Fibroblast of lung (primary cell): ENCODE data around the gene KCNK2. TPM values are rescaled to one million over a fixed set of nuclear protein-coding genes. Genes with fewer than 3 reads are reported as not detected.
A peak's percentile ranks its signal among the peaks of the same experiment; 100 is the strongest.

Experiments used
- DNase-seq, 2 donors: peaks; one replicate each; pipeline versions ENCODE4 v3.0.0 to v3.0.0-alpha.2; 2010; ENCODE audit warnings: low read depth in 2 of 2
- H2AFZ ChIP-seq: 2 replicates; pipeline ENCODE4 v1.5.1; 2012; ENCODE audit warnings: low read length, control low read depth, inconsistent platforms
- H3K27ac ChIP-seq: 2 replicates; pipeline ENCODE4 v1.5.1; 2011; ENCODE audit warnings: low read length, control low read depth; ENCODE audit not compliant: insufficient read depth
- H3K27me3 ChIP-seq: 2 replicates; pipeline ENCODE4 v1.5.1; 2011; ENCODE audit warnings: mild to moderate bottlenecking, low read length; ENCODE audit not compliant: control insufficient read depth, insufficient read depth
- H3K36me3 ChIP-seq: 2 replicates; pipeline ENCODE4 v1.5.1; 2011; ENCODE audit warnings: low read length; ENCODE audit not compliant: control insufficient read depth, insufficient read depth
- H3K4me1 ChIP-seq: 2 replicates; pipeline ENCODE4 v1.5.1; 2011; ENCODE audit warnings: low read length; ENCODE audit not compliant: control insufficient read depth, insufficient read depth; ENCODE audit errors: extremely low read depth
- H3K4me2 ChIP-seq: 2 replicates; pipeline ENCODE4 v1.5.1; 2011; ENCODE audit warnings: low read length, control low read depth; ENCODE audit not compliant: insufficient read depth; ENCODE audit errors: extremely low read depth
- H3K4me3 ChIP-seq, 4 experiments: fragments of 200-600 bp in 1 of 4; sonication (generic) in 1 of 4; replicated peaks in 1 of 4; 2 replicates each; pipeline ENCODE4 v1.5.1; 2011 to 2016; ENCODE audit warnings: low read length in 4 of 4, low read depth in 3 of 4, mild to moderate bottlenecking in 3 of 4, control low read depth in 2 of 4, inconsistent platforms in 1 of 4, mixed read lengths in 1 of 4; ENCODE audit not compliant: insufficient read depth in 1 of 4; ENCODE audit errors: control extremely low read depth in 1 of 4
- H3K79me2 ChIP-seq: 2 replicates; pipeline ENCODE4 v1.5.1; 2012; ENCODE audit warnings: mild to moderate bottlenecking, low read length, inconsistent platforms; ENCODE audit not compliant: control insufficient read depth, insufficient read depth
- H3K9ac ChIP-seq: 2 replicates; pipeline ENCODE4 v1.5.1; 2011; ENCODE audit warnings: mild to moderate bottlenecking, low read length, control low read depth; ENCODE audit not compliant: insufficient read depth
- H3K9me3 ChIP-seq: 2 replicates; pipeline ENCODE4 v1.5.1; 2012; ENCODE audit warnings: low read depth, low read length; ENCODE audit not compliant: control insufficient read depth, insufficient read depth
- H4K20me1 ChIP-seq: 2 replicates; pipeline ENCODE4 v1.5.1; 2011; ENCODE audit warnings: low read length; ENCODE audit not compliant: control insufficient read depth, insufficient read depth; ENCODE audit errors: extremely low read depth
- CTCF ChIP-seq, 2 donors: IDR thresholded peaks in 1 of 2; conservative IDR thresholded peaks in 1 of 2; 1 replicate in 1 of 2; 2 replicates in 1 of 2; pipeline ENCODE4 v1.5.1; 2011 to 2012; ENCODE audit warnings: low read length in 2 of 2, control low read depth in 1 of 2, inconsistent platforms in 1 of 2, low read depth in 1 of 2, mild to moderate bottlenecking in 1 of 2
- EZH2 ChIP-seq: IDR thresholded peaks from 2 replicates; pipeline ENCODE4 v1.5.1; 2012; ENCODE audit warnings: low read length, control low read depth, mild to moderate bottlenecking; ENCODE audit errors: missing control alignments
- polyA minus RNA-seq: library from RNA; depleted of rRNA, polyadenylated mRNA; stranded (reverse); fragments of >200 nt; gene quantifications from 2 replicates; pipeline ENCODE4 v1.2.3, GENCODE V29; 2011; ENCODE audit warnings: low replicate concordance
- polyA plus RNA-seq, 2 donors: library from polyadenylated mRNA; depleted of rRNA in 1 of 2; stranded (reverse) in 1 of 2; unstranded in 1 of 2; fragments of >200 nt; gene quantifications; 2 replicates each; pipeline ENCODE4 v1.2.1, GENCODE V29; 2011 to 2012; ENCODE audit warnings: missing spikeins in 1 of 2
- total RNA-seq: library from RNA; depleted of rRNA; stranded (reverse); fragments of >200 nt; gene quantifications from 2 replicates; pipeline ENCODE4 v1.2.1, GENCODE V29; 2014

KCNK2 gene
- total RNA-seq (2.8 and 6.4 TPM in 2 replicates), polyA plus RNA-seq (25.6 and 29.7 TPM in 2 replicates), polyA minus RNA-seq (7.3 and 42.0 TPM in 2 replicates)
- polyA plus RNA-seq (2012): 19.2 and 22.0 TPM in 2 replicates

- H3K4me1 ChIP-seq: no peaks in the 10 kb centered on the region
- peak within 1 kb of the TSS; percentile 55 for H3K27ac ChIP-seq
- peak within 1 kb of the TSS; percentile 80 for H2AFZ ChIP-seq
- peaks cover 13% of the 10 kb centered on the region for H3K79me2 ChIP-seq
- H4K20me1 ChIP-seq: no peaks in the 10 kb centered on the region
- H3K4me3 ChIP-seq: peak within 1 kb of the TSS; percentile 63 to 78 (median 72)
- no peak for TF ChIP-seq CTCF (conservative IDR thresholded peaks at IDR 0.05 in 1 of 2, IDR thresholded peaks at IDR 0.05 in 1 of 2; ENCODE audit: low read depth in 1 of 2, low read length in 2 of 2)
- TF ChIP-seq EZH2: peak; percentile 33
- no peaks in the 10 kb centered on the region for H3K9me3 ChIP-seq
- H3K4me2 ChIP-seq: peak within 1 kb of the TSS; percentile 89
- peak in 1 of 2 donors; percentile 34 for DNase-seq
- H3K36me3 ChIP-seq: peaks cover 1% of the 10 kb centered on the region
- peak within 1 kb of the TSS; percentile 53 for H3K9ac ChIP-seq
- no peaks in the 10 kb centered on the region for H3K27me3 ChIP-seq
Observed at GRCh38 chr1:215082532-215083382, at the start of gene KCNK2. KCNK2 (plus strand) TSS chr1:215082737; CDS start chr1:215083386, 649 bp downstream.

- Histone ChIP-seq H3K9ac (no peak overlapping the region), H3K36me3 (no peaks in the 10 kb centered on the region), H3K79me2 (no peaks in the 10 kb centered on the region), H3K4me3 (no peak overlapping the region), H3K27me3 (no peaks in the 10 kb centered on the region), H3K4me1 (no peaks in the 10 kb centered on the region), H3K4me2 (no peak overlapping the region), H3K27ac (no peak overlapping the region), H4K20me1 (no peaks in the 10 kb centered on the region), H3K9me3 (no peaks in the 10 kb centered on the region), H2AFZ (no peak overlapping the region)
- DNase-seq: no peak
- TF ChIP-seq CTCF (conservative IDR thresholded peaks at IDR 0.05 in 1 of 2, IDR thresholded peaks at IDR 0.05 in 1 of 2; ENCODE audit: low read depth in 1 of 2, low read length in 2 of 2) (no peak), EZH2 (no peak)
Observed at GRCh38 chr1:215032911-215033526, 49.5 kb upstream of the KCNK2 start.

GRCh38 chr1:215040190-215040589 lies 42.3 kb upstream of the KCNK2 start:
- no peaks in the 10 kb centered on the region for H3K4me1 ChIP-seq
- no peak overlapping the region for H2AFZ ChIP-seq
- no peaks in the 10 kb centered on the region for H3K36me3 ChIP-seq
- no peaks in the 10 kb centered on the region for H4K20me1 ChIP-seq
- H3K79me2 ChIP-seq: no peaks in the 10 kb centered on the region
- H3K27me3 ChIP-seq: no peaks in the 10 kb centered on the region
- no peak for DNase-seq
- no peak overlapping the region for H3K4me3 ChIP-seq
- H3K9ac ChIP-seq: no peak overlapping the region
- H3K4me2 ChIP-seq: no peak overlapping the region
- no peaks in the 10 kb centered on the region for H3K9me3 ChIP-seq
- TF ChIP-seq CTCF (conservative IDR thresholded peaks at IDR 0.05 in 1 of 2, IDR thresholded peaks at IDR 0.05 in 1 of 2; ENCODE audit: low read depth in 1 of 2, low read length in 2 of 2) (no peak), EZH2 (no peak)
- H3K27ac ChIP-seq: no peak overlapping the region
